Activated CD4-positive, alpha-beta T cell treated with anti-CD3 and anti-CD28 coated beads, Interleukin-2, amount 50 U/mL, for 4 hours (primary cell): ENCODE measurements around the gene INSIG2.

Source experiments
- DNase-seq, 2 experiments: peaks; one replicate each; pipeline ENCODE4 v3.0.0-alpha.2; 2020

INSIG2 gene

GRCh38 chr2:118131771-118132170 lies 43.5 kb downstream of the INSIG2 start:
- DNase-seq: no peak

GRCh38 chr2:118133916-118134315 lies 45.6 kb downstream of the INSIG2 start:
- no peak for DNase-seq

- no peak for DNase-seq
These were observed 46.4 kb downstream of the INSIG2 start for GRCh38 chr2:118134650-118135049.

- DNase-seq: no peak
These were observed 56.9 kb downstream of the INSIG2 start for GRCh38 chr2:118145207-118145606.

- DNase-seq: no peak
These were observed 57.5 kb downstream of the INSIG2 start for GRCh38 chr2:118145806-118146205.

- no peak for DNase-seq
These were observed 58.3 kb downstream of the INSIG2 start for GRCh38 chr2:118146315-118147283.

- DNase-seq: no peak
These were observed 59.9 kb downstream of the INSIG2 start for GRCh38 chr2:118148133-118148532.

GRCh38 chr2:118148809-118149208 lies 60.5 kb downstream of the INSIG2 start:
- DNase-seq: no peak

- DNase-seq: no peak
These were observed 62.0 kb downstream of the INSIG2 start for GRCh38 chr2:118150294-118150693.

- DNase-seq: no peak
These were observed 63.6 kb downstream of the INSIG2 start for GRCh38 chr2:118151831-118152230.

GRCh38 chr2:118153433-118153832 lies 65.2 kb downstream of the INSIG2 start:
- no peak for DNase-seq

GRCh38 chr2:118154176-118154575 lies 65.9 kb downstream of the INSIG2 start:
- no peak for DNase-seq
